Measurements from ENCODE around the gene UBR3.
"Not testable (repeated sequence)": the region's sequence is repeated elsewhere in the genome, so short reads cannot be mapped to it uniquely, and the experiment has no call there.

The UBR3 gene

DNA sequence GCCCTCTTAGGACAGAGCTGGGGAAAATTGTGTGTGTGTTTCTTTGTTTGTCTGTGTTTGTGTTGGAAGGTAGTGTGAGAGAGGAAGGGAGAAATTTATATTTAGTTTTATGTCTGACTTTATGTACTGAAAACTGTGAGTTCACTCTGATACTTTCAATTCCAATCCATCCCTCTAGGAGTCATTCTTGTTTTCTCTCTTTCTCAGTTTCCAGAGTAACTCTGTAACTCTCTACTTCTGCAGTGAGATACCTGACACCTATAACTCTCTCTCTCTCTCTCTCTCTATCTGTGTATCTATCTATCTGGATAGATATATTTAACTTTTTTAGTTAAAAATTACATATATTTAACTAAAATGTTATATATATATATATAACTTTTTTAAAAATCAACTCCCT, 128.7 kb downstream of the UBR3 start:
- no peak for DNase-seq (ENCODE audit: low spot score)

DNA sequence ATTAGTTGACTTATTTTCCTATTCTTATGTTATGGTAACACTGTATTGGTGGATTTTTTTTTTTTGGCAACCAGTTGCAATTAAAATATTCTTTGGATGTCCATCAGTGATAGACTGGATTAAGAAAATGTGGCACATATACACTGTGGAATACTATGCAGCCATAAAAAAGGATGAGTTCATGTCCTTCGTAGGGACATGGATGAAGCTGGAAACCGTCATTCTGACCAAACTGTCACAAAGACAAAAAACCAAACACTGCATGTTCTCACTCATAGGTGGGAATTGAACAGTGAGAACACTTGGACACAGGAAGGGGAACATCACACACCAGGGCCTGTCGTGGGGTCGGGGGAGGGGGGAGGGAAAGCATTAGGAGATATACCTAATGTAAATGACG, 130.0 kb downstream of the UBR3 start:
- DNase-seq (ENCODE audit: low spot score) = not testable (repeated sequence)

DNA sequence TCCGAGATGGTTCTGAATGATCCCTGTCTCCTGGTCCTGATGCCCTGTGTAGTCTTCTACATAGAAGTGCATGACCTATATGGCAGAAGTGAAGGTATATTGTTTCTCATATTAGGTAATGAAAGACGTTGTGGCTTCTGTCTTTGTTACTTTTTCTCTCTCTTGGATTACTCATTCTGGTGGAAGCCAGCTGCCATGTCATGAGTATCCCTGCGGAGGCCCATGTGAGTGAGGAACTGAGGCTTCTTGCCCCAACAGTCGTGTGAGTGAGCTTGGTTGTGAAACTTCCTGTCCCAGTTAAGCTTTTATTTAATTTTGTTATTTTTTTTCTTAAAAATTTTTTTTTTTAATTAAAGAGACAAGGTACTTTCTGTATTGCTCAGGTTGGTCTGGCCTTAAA, 134.7 kb downstream of the UBR3 start:
- no peak for DNase-seq (ENCODE audit: low spot score)

DNA sequence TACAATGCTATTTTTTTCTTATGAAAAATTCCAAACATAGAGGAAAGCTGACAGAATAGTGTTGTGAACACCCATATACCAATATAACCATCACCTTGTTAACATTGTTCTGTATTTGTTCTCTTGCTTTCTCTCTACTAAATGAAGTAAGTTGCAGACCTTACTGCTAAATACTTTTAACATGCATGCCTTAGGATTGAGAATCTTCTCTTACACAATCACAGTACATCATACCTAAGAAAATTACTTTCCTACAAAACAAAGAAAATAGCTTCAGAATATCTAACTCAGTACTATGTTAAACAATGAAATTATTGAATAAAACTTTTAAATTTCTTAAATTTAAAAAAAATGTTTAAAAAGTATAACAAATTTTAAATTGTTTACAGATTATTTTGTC, 136.5 kb downstream of the UBR3 start:
- DNase-seq (ENCODE audit: low spot score) = no peak

DNA sequence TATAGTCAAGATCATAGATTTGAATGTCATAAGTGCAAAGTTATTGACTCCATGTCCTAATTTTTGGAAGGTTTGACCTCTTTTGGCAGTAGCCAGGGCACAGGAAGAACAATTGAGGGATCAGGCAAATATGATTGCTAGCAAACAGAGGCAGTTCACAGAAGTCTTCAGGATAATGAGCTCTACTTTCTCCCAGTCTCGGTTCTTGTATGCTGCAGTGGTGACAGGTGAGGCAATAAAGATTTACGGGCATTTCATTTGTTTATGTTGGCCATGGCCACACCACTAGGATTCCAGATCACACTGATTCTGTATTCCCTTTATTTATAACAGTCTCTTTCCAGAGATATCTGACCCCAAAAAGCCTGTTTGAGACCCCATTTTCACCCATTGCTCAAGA, 137.5 kb downstream of the UBR3 start:
- no peak for DNase-seq (ENCODE audit: low spot score)

DNA sequence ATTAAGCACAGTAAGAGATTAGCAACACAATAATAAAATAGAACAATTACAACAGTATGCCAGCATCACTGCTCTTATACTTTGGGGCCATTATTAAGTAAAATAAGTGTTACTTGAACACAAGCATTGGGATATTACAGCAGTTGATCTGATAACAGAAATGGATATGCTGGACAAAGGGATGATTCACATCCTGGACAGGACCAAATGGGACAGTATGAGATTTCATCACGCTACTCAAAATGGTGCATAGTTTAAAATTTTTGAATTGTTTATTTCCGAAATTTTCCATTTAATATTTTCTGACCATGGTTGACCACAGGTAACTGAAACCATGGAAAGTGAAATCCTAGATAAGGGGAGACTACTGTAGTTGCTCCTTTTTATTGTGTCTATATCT, 138.2 kb downstream of the UBR3 start:
- DNase-seq (ENCODE audit: low spot score) = no peak

DNA sequence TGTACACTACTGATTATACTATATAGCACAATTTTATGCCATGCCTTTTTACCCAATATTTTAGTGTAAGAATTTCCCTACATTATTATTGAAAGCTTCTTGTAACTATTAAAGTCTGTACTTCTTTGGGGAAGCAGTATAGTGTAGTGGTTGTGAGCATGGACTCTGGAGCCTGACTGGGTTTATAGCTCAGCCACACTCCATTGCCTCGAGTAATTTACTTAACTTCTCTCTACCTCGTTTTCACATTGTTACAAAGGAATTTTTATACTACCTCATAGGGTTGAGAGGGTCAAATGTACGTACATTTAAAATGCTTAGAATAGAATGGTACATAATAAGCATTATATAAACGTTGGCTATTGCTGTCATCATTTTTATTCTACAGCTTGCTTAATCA, 139.2 kb downstream of the UBR3 start:
- DNase-seq (ENCODE audit: low spot score) = no peak

DNA sequence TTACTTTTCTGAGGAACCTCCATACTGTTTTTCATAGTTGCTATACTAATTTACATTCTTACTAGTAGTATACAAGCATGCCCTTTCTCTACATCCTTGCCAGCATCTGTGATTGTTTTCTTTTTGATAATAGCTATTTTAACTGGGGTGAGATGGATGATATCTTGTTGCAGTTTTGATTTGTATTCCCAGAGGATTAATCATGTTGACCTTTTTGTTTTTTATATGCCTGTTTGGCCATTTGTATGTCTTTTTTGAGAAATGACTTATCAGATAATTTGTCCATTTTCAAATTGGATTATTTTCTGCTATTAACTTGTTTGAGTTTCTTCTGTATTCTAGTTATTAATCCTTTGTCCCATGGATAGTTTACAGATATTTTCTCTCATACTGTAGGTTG, 141.5 kb downstream of the UBR3 start:
- DNase-seq (ENCODE audit: low spot score) = no peak

DNA sequence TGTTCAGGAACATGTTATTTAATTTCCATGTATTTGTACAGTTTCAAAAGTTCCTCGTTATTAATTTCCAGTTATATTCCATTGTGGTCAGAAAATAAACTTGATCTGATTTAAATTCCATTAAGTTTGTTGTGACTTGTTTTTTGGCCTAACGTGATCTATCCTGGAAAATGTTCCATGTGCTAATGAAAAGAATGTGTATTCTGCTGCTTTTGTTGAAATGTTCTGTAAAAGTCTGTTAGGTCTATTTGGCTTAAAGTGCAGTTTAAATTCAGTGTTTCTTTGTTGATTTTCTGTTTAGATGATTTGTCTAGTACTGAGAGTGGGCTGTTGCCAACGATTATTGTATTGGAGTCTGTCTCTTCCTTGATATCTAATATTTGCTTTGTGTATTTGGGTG, 148.0 kb downstream of the UBR3 start:
- no peak for DNase-seq (ENCODE audit: low spot score)

DNA sequence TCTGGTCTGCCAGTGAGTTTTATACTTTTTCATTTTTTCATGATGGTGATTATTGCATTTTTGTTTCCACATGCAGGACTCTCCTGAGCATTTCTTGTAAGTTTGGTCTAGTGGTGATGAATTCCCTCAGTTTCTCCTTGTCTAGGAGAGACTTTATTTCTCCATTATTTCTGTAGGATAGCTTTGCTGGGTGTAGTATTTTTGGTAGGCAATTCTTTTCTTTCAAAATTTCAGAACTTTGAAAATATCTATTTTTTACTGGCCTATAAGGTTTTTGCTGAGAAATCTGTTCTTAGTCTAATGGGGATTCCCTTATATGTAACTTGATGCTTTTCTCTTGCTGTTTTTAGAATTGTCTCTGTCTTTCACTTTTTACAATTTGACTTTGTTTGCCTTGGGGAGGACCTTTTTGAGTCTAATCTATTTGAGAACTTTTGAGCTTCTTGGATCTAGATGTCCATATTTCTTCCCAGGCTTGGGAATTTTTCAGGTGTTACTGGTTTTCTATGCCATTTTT, 149.1 kb downstream of the UBR3 start:
- no peak for DNase-seq (ENCODE audit: low spot score)

DNA sequence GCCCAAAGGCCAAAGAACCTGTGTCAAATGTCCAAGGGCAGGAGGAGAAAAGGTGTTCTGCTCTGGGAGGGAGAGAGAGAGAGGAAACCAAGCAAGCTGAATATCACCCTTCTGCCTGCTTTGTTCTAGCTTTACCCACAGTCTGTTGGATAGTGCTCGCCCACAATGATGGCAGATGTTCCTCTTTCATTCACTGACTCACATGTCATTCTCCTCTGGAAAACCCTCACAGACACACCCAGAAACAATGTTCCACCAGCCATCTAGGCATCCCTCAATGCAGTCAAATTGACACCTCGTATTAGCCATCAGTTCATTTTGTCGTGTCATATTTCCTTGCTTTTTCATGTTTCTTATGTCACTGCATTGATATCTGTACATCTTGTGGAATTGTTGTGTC, 150.3 kb downstream of the UBR3 start:
- no peak for DNase-seq (ENCODE audit: low spot score)

DNA sequence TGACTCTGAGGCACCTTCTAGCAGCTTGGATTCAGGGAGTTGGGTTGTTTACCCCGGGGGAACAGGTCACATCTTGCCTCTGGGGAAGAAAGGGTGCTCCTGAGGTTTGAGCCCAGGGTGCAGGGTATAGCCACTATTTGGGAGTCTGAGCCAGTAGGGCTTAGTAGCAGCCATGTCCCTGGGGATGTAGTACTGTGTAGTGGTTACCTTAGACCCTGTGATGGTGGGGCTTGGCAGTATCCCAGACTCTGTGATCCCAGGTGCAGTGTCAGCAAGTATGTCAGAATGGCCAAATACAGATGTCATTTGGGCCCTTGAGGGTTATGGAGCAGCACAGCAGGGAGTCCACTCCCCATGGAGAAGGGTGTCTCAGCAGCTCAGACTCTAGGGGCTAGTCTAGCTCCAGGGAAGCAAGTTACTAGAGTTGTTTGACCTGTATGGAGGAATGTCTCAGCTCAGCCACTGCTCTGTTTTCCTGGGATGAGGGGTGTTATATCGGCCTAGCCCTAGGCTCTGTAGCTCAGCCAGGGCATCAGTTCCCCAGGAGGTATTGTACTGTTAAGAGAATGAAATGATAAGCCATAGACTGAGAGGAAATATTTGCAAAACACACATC, 151.3 kb downstream of the UBR3 start:
- no peak for DNase-seq (ENCODE audit: low spot score)

DNA sequence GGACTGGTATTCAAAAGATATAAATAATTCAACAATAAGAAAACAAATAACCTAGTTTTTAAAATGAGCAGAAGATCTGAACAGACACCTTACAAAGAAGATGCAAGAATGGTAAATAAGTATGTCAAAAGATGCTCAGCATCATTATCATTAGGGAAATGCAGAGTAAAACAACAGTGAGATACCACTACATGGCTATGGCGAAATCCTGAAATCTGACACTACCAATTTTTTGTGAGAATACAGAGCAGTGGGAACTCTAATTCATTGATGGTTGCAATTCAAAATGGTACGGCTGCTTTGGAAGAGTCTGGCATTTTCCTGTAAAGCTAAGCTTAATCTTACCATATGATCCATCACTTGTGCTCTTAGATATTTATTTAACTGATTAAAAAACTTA, 151.8 kb downstream of the UBR3 start:
- DNase-seq (ENCODE audit: low spot score) = no peak

DNA sequence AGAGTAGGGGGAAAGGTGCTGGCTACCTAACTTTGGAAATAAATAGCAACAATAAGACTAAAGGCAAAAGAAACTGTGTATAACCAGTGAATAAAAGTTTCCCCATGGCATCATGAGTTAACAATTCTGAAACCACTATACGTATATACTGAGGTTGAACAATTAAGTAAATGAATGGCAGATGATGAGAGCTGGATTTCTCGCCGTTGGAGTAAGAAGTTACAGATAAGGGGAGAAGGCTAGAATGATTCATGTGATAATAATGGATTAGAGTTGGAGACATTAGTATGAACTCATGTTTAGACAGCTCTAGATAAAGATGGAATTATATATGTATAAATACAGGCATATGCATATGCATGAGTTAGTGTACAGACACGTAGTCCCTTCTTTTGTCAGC, 152.7 kb downstream of the UBR3 start:
- no peak for DNase-seq (ENCODE audit: low spot score)

DNA sequence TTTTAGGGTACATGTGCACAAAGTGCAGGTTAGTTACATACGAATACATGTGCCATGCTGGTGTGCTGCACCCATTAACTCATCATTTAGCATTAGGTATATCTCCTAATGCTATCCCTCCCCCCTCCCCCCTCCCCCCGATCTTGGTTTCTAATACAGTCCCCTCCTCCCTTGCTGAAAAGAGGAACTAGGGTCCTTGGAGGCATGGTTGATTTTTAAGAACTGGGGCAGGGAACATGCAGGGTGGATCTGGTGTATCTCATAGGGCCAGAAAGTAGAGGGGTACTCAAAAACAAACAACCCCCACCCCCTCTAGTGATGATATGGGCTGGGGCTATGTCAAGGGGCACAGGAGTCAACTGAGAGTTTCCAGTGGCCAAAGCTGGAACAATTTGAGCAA, 153.4 kb downstream of the UBR3 start:
- DNase-seq (ENCODE audit: low spot score) = no peak

DNA sequence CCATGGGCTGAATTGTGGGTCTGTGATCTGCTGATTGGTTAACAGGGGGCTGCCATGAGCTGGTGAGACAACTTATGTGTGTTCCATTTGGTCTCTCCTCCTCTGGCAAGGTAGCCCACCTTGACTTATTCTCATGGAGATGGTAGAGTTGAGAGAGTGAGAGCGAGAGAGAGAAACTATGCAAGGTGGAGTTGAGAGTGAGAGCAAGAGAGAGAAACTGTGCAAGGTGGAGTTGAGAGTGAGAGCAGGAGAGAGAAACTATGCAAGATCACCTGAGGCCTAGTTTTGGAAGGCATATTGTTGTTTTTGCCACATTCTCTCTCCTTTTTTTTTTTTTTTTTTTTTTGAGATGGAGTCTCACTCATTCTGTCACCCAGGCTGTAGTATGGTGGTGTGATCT, 155.7 kb downstream of the UBR3 start:
- no peak for DNase-seq (ENCODE audit: low spot score)

DNA sequence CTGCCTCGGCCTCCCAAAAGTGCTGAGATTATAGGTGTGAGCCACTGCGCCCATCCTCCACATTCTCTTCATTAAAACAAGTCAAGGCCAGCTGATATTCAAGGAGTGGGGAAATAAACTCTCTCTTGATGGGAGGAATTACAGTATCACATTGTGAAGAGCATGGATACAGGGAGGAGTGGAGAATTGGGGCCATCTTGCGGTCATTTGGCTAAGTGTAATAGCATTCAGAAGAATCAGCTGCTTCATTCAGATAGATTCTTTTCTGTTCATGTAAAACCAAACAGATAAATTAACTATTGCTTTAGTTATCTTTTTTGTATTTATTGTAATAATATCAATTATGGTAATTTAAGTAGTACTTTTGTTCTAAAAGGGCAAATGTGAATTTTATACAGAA, 156.3 kb downstream of the UBR3 start:
- DNase-seq (ENCODE audit: low spot score) = no peak

DNA sequence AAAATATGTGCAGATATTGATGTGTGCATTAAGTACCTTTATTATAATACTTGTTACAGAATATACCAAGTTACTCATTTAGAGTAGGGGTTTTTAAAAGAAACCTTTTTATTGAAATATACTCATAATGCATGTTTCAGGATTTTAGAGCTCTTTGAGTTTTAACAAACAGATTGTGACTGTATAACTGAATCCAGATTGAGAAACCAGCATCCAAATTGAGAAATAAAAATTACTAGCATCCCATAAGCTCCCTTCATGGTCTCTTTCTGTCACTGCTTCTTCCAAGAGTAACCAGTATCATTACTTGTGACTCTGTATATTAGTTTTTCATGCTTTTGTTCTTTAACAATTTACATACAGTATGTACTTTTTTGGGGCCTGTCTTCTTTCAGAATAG, 156.9 kb downstream of the UBR3 start:
- DNase-seq (ENCODE audit: low spot score) = no peak

DNA sequence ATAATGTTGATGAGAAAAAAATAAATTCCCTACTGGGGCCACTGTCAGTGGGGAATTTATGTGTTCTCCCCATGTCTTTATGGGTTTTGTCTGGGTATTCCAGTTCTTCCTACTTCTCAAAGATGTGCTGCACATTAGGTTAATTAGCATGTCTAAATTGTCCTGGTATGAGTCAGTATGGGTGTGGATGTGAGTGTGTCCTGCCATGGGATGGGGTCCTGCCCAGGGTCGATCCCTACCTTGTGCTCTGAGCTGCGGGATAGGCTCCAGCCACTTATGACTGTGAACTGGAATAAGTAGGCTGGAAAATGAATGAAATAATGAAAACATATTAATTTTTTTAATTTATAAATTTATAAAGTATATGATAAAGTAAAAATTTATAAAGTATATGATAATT, 167.5 kb downstream of the UBR3 start:
- no peak for DNase-seq (ENCODE audit: low spot score)

DNA sequence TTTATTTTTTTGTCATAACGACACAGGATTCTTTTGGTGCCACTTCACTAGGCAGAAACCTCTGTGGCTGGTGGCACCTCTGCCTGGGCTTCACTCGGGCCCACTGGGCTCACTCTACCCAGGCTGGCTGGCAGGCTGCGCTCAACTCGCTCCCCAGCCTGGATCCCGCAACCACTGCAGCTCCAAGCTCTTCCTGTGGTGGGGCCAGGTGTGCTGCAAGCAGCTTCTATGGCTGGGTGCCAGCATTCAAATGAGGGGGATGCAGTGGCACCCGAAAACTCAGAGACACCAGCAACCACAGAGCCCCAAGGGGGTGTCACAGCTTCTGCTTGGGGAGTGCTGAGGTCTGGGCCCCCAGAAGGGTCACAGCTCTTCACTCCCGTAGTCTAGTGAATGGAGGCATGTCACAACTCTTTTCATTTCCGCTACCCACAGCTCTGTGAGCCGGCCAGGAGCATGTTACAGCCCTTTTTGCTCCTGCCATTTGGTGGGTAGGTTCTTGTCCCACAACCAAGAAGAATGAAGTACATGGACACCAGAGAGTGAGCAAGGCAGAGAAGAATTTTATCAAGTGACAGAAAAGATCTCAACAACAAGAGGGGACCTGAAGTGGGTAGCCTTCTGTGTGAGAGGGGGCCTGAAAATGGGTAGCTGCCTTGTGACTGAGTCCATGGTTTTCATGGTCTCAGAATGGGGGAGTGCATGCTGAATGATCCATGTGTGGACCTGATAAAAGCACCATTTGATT, 170.1 kb downstream of the UBR3 start:
- no peak for DNase-seq (ENCODE audit: low spot score)

DNA sequence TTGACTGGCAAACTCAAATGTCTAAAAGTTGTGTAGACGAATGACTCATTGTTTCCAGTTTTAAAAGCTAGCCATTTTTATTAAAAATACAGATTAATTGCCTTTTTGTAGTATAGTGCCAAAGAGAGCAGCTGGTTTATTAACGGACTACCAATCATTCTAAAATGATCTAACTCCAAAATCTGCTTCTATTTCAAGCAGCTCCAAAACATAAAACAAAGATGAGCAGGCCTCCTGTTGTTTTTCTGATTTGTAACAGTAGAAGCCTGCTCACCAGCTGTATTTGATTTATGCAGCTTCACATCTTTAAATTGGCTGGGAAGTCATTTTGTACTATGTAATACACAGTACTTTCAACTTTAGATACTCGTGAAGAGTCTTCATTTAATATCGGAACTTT, 171.8 kb downstream of the UBR3 start:
- DNase-seq (ENCODE audit: low spot score) = no peak

DNA sequence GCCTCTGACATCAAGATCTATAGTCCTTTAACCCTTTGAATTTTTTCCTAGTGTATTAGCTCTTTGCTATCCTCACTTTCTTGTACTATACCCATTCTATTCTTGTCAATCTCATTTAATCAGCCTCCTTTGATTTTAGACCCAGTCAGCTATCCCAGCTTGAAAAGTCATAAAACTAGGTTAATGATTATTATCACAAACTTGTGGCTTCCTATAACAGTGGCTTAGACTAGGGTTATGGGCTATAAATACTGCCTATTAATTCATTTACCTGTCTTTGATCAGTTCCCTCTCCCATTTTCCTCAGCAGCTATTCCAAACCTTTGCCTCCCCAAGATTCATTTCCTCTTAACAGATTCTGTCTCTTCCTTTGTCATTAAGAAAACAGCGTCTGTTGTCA, 174.8 kb downstream of the UBR3 start:
- no peak for DNase-seq (ENCODE audit: low spot score)

DNA sequence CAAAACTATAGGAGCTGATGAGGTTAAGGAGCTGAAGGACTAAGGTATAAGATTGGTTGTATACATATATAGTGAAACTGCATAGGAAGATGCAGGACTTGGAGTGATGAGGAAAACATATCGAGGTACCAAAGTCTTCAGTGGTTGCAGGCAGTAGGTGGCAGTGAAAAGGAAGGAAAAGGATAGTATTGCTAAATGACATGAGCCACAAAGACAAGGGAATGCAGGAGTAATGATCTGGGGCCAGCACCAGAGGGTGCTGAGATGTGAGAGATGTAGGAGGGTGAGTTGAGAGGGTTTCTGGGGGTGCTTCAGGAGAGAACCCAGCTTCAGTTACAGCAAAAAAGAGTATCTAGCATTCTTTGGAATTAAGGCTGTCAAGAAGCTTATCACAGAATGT, 178.4 kb downstream of the UBR3 start:
- no peak for DNase-seq (ENCODE audit: low spot score)

Measured in kidney capillary endothelial cell (primary cell).